Left lung (tissue), 14 donors: Measurements from ENCODE around the gene ASB16. TPM values are rescaled to one million over a fixed set of nuclear protein-coding genes. Genes with fewer than 3 reads are reported as not detected.

Source experiments
- ATAC-seq: fragments of 200-7000 bp; cut with Tn5 transposase; one replicate; pipeline ENCODE4 v1.9.1; 2020; ENCODE audit warnings: moderate library complexity
- DNase-seq, 4 donors: peaks; one replicate each; pipeline ENCODE4 v3.0.0-alpha.2; 2013 to 2020
- H3K27ac ChIP-seq, 2 donors: fragments of 200-600 bp; sonication (generic) in 1 of 2; one replicate each; pipeline versions ENCODE4 v1.5.0 to v1.8.0; 2020 to 2021
- H3K27me3 ChIP-seq, 2 donors: fragments of 200-600 bp; sonication (generic) in 1 of 2; one replicate each; pipeline versions ENCODE4 v1.5.0 to v1.8.0; 2020 to 2021
- H3K36me3 ChIP-seq, 2 donors: fragments of 200-600 bp; sonication (generic) in 1 of 2; one replicate each; pipeline versions ENCODE4 v1.5.0 to v1.8.0; 2020 to 2021
- H3K4me1 ChIP-seq, 2 donors: fragments of 200-600 bp; one replicate each; pipeline ENCODE4 v1.8.0; 2021
- H3K4me3 ChIP-seq, 2 donors: fragments of 200-600 bp; sonication (generic) in 1 of 2; one replicate each; pipeline versions ENCODE4 v1.5.0 to v1.8.0; 2020 to 2021; ENCODE audit warnings: mild to moderate bottlenecking in 1 of 2
- H3K9me3 ChIP-seq, 2 donors: fragments of 200-600 bp; sonication (generic) in 1 of 2; one replicate each; pipeline versions ENCODE4 v1.5.0 to v1.8.0; 2020 to 2021
- CTCF ChIP-seq, 2 donors: fragments of 200-600 bp; sonication (generic) in 1 of 2; IDR thresholded peaks; one replicate each; pipeline versions ENCODE4 v1.5.0 to v1.8.0; 2021; ENCODE audit warnings: antibody characterized with exemption in 2 of 2
- intact Hi-C, 2 donors: fragments of 100-400 bp; cut with DNase I; formaldehyde crosslinking; loops; one replicate each; pipeline versions ENCODE4 v1.11.2 to v1.14.2; 2022
- long read RNA-seq, 12 donors: library from polyadenylated mRNA in 2 of 12; unstranded in 2 of 12; transcript quantifications; one replicate each; pipeline ENCODE4 v2.0.0 and lab custom pipeline, GENCODE V29; 2019 to 2026
- polyA plus RNA-seq, 6 donors: library from polyadenylated mRNA; unstranded; fragments of 120-200 nt; gene quantifications; one replicate each; pipeline ENCODE4 v1.2.1, GENCODE V29; 2013; ENCODE audit not compliant: insufficient read length in 6 of 6
- total RNA-seq, 2 donors: library from RNA; stranded (reverse); fragmentation: NEBNext Ultra II Directional; extraction: Animal tissue kit (Norgen Biotek cat#: 25700); gene quantifications; one replicate each; pipeline ENCODE4 v1.2.1, GENCODE V29; 2021
- donor health status: DM: no; HTN: yes; CAD: no.
- donor health status: DM: no; HTN: no; CAD: no.

The ASB16 gene
- total RNA-seq (not detected), polyA plus RNA-seq (1 to 10 TPM; 2.4 to 3.8 (median 3.5) TPM)
- long read RNA-seq, donor 1 = 0 reads
- long read RNA-seq, donor 2 = 0 reads
- long read RNA-seq, donor 3 = 0 reads
- long read RNA-seq, donor 4, partial matches to known transcripts = 0 of 4 reads
- long read RNA-seq, donor 4, other reads (novel, unspliced or antisense) = 4 of 4 reads
- long read RNA-seq, donor 5 = 0 reads
- long read RNA-seq, donor 6 = 0 reads
- long read RNA-seq, donor 7 = 0 reads
- long read RNA-seq, donor 8 = 0 reads
- long read RNA-seq, donor 9 = 0 reads
- long read RNA-seq, donor 10 = 0 reads
- long read RNA-seq, donor 11 = 0 reads
- long read RNA-seq, donor 12 = 0 reads

- intact Hi-C loops = no loop called here
- no peaks in the 10 kb centered on the region for H3K9me3 ChIP-seq
- H3K4me3 ChIP-seq = no peak within 1 kb of the TSS
- TF ChIP-seq CTCF (IDR thresholded peaks at IDR 0.05) = no peak
- H3K27ac ChIP-seq = no peak within 1 kb of the TSS
- H3K4me1 ChIP-seq = peaks cover 0 to 4% of the 10 kb centered on the region in 2 donors
- DNase-seq (peak in 1 of 4 donors; percentile 54), ATAC-seq (peak; percentile 48)
- peaks cover 0 to 4% of the 10 kb centered on the region in 2 donors for H3K36me3 ChIP-seq
- H3K27me3 ChIP-seq = peaks cover 0 to 17% of the 10 kb centered on the region in 2 donors
These were observed at the start of gene ASB16 for GRCh38 chr17:44170499-44171201. Gene ASB16, plus strand, starts transcription at chr17:44170704. Its CDS starts 86 bp downstream, at chr17:44170790.

- no peak overlapping the region for H3K4me3 ChIP-seq
- intact Hi-C loops = no loop called here
- H3K4me1 ChIP-seq = peaks cover 5 to 46% of the 10 kb centered on the region in 2 donors
These were observed 49.5 kb upstream of the ASB16 start for GRCh38 chr17:44120851-44121605.

GRCh38 chr17:44121997-44122815, 48.3 kb upstream of the ASB16 start:
- no peak for ATAC-seq
- Histone ChIP-seq H3K27me3 (no peaks in the 10 kb centered on the region), H3K9me3 (no peaks in the 10 kb centered on the region), H3K36me3 (no peaks in the 10 kb centered on the region), H3K4me1 (peaks cover 5 to 46% of the 10 kb centered on the region in 2 donors), H3K4me3 (peak overlapping the region; percentile 98), H3K27ac (no peak overlapping the region)
- TF ChIP-seq CTCF (IDR thresholded peaks at IDR 0.05) = no peak
- DNase-seq = no peak
- intact Hi-C loops = no loop called here

More at GRCh38 chr17:44120851-44121605, 49.5 kb upstream of the ASB16 start:
- Histone ChIP-seq H3K36me3 (no peaks in the 10 kb centered on the region), H3K9me3 (no peaks in the 10 kb centered on the region), H3K27ac (no peak overlapping the region), H3K27me3 (no peaks in the 10 kb centered on the region)
- no peak for DNase-seq
- ATAC-seq = no peak
- TF ChIP-seq CTCF (IDR thresholded peaks at IDR 0.05) = no peak

GRCh38 chr17:44122816-44123355, 47.6 kb upstream of the ASB16 start:
- Histone ChIP-seq H3K9me3 (no peaks in the 10 kb centered on the region), H3K4me1 (peaks cover 5 to 46% of the 10 kb centered on the region in 2 donors), H3K4me3 (peak overlapping the region; percentile 98), H3K27ac (peak overlapping the region; percentile 88 to 94), H3K36me3 (no peaks in the 10 kb centered on the region), H3K27me3 (no peaks in the 10 kb centered on the region)
- DNase-seq = no peak
- intact Hi-C loops = no loop called here
- no peak for TF ChIP-seq CTCF (IDR thresholded peaks at IDR 0.05)
- peak; percentile 1 for ATAC-seq
